ENCODE measurements around the gene GPR157. TPM values are rescaled to one million over a fixed set of nuclear protein-coding genes. Genes with fewer than 3 reads are reported as not detected.

The GPR157 gene
- polyA plus RNA-seq, 3 donors: 0.56 to 1.1 (median 0.72) TPM

DNA sequence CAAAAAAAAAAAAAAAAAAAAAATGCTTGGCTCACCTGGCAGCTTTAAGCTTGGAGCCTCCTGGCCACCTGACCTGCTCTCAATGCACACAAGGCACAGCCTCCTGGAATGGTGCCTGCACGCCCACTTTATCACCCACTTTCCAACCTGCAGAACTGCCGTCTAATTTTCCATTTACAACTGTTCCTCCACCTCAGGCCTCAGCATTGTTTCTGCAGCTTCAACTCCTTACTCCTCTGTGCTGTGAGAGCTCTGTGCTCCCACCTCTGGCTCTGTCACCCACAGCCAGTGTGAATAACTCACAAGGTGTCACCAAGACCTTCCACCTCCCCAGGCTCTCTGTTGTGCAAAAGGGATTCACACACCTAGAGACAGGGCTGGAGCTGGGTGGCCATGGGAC lies 38.7 kb upstream of the GPR157 start:
- H3K79me2 ChIP-seq (ENCODE audit: insufficient read depth, low read length): no peaks in the 10 kb centered on the region
- Mint-ChIP-seq H3K9me3 (peaks cover 0 to 2% (median 0%) of the 10 kb centered on the region in 7 donors), H3K4me1 (peaks cover 24% of the 10 kb centered on the region)

GRCh38 chr1:9166289-9167235 lies 37.7 kb upstream of the GPR157 start:
- Histone ChIP-seq H3K79me2 (ENCODE audit: insufficient read depth, low read length) (no peaks in the 10 kb centered on the region), H3K4me2 (replicated peaks; ENCODE audit: extremely low read depth, low read length, poor library complexity, severe bottlenecking) (no peak overlapping the region), H3K9ac (ENCODE audit: insufficient read depth, low read length, poor library complexity, severe bottlenecking) (no peak overlapping the region), H3K27me3 (ENCODE audit: control insufficient read depth in 2 of 2, insufficient read depth in 2 of 2, low read length in 2 of 2) (no peaks in the 10 kb centered on the region), H4K20me1 (ENCODE audit: insufficient read depth, low read length) (no peaks in the 10 kb centered on the region), H3K4me3 (replicated peaks in 1 of 3; ENCODE audit: low read depth in 2 of 3, low read length in 3 of 3) (no peak overlapping the region), H3K4me1 (ENCODE audit: control insufficient read depth in 1 of 2, insufficient read depth in 2 of 2, low read length in 2 of 2) (peaks cover 30 to 34% of the 10 kb centered on the region in 2 donors), H3K27ac (ENCODE audit: low read depth in 1 of 2, low read length in 2 of 2) (no peak overlapping the region), H2AFZ (ENCODE audit: insufficient read depth, low read depth, low read length, poor library complexity, severe bottlenecking) (no peak overlapping the region), H3K9me3 (replicated peaks in 1 of 2; ENCODE audit: control insufficient read depth in 1 of 2, insufficient read depth in 1 of 2, low read length in 2 of 2) (no peaks in the 10 kb centered on the region), H3K36me3 (replicated peaks in 1 of 2; ENCODE audit: control insufficient read depth in 1 of 2, insufficient read depth in 2 of 2, low read length in 2 of 2) (no peaks in the 10 kb centered on the region)
- intact Hi-C loops (cut with micrococcal nuclease): no loop called here
- H3K27ac Mint-ChIP-seq: no peak overlapping the region
- H3K4me3 Mint-ChIP-seq: no peak overlapping the region
- peaks cover 26% of the 10 kb centered on the region for H3K4me1 Mint-ChIP-seq
- TF ChIP-seq, protein P1, sequence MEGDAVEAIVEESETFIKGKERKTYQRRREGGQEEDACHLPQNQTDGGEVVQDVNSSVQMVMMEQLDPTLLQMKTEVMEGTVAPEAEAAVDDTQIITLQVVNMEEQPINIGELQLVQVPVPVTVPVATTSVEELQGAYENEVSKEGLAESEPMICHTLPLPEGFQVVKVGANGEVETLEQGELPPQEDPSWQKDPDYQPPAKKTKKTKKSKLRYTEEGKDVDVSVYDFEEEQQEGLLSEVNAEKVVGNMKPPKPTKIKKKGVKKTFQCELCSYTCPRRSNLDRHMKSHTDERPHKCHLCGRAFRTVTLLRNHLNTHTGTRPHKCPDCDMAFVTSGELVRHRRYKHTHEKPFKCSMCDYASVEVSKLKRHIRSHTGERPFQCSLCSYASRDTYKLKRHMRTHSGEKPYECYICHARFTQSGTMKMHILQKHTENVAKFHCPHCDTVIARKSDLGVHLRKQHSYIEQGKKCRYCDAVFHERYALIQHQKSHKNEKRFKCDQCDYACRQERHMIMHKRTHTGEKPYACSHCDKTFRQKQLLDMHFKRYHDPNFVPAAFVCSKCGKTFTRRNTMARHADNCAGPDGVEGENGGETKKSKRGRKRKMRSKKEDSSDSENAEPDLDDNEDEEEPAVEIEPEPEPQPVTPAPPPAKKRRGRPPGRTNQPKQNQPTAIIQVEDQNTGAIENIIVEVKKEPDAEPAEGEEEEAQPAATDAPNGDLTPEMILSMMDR (IDR thresholded peaks at IDR 0.05): no peak
- peaks cover 1 to 10% (median 2%) of the 10 kb centered on the region in 3 donors for H3K27me3 Mint-ChIP-seq (ENCODE audit: low read depth in 3 of 3)
- no peak for DNase-seq
- 93% methylated on average over 20 of the region's 27 CpGs for WGBS (ENCODE audit: insufficient coverage)
- peaks cover 0 to 2% (median 0%) of the 10 kb centered on the region in 7 donors for H3K9me3 Mint-ChIP-seq
- no peaks in the 10 kb centered on the region for H3K36me3 Mint-ChIP-seq

More for the DNA sequence above, 38.7 kb upstream of the GPR157 start:
- no peak overlapping the region for H3K4me3 Mint-ChIP-seq
- no peak overlapping the region for H3K27ac Mint-ChIP-seq
- DNase-seq: no peak
- no peaks in the 10 kb centered on the region for H3K36me3 Mint-ChIP-seq
- no peak overlapping the region for H3K27ac ChIP-seq (ENCODE audit: low read depth in 1 of 2, low read length in 2 of 2)
- H4K20me1 ChIP-seq (ENCODE audit: insufficient read depth, low read length): no peaks in the 10 kb centered on the region
- intact Hi-C loops (cut with micrococcal nuclease): no loop called here
- H3K27me3 Mint-ChIP-seq (ENCODE audit: low read depth in 3 of 3): peaks cover 1 to 5% (median 2%) of the 10 kb centered on the region in 3 donors
- H3K36me3 ChIP-seq (replicated peaks in 1 of 2; ENCODE audit: control insufficient read depth in 1 of 2, insufficient read depth in 2 of 2, low read length in 2 of 2): no peaks in the 10 kb centered on the region
- TF ChIP-seq, protein P1 (IDR thresholded peaks at IDR 0.05): no peak
- H3K4me3 ChIP-seq (replicated peaks in 1 of 3; ENCODE audit: low read depth in 2 of 3, low read length in 3 of 3): no peak overlapping the region
- no peak overlapping the region for H3K9ac ChIP-seq (ENCODE audit: insufficient read depth, low read length, poor library complexity, severe bottlenecking)
- H3K4me2 ChIP-seq (replicated peaks; ENCODE audit: extremely low read depth, low read length, poor library complexity, severe bottlenecking): no peak overlapping the region
- 100% methylated on average over 2 of the region's 2 CpGs for WGBS (ENCODE audit: insufficient coverage)
- no peaks in the 10 kb centered on the region for H3K27me3 ChIP-seq (ENCODE audit: control insufficient read depth in 2 of 2, insufficient read depth in 2 of 2, low read length in 2 of 2)
- no peak overlapping the region for H2AFZ ChIP-seq (ENCODE audit: insufficient read depth, low read depth, low read length, poor library complexity, severe bottlenecking)
- no peaks in the 10 kb centered on the region for H3K9me3 ChIP-seq (replicated peaks in 1 of 2; ENCODE audit: control insufficient read depth in 1 of 2, insufficient read depth in 1 of 2, low read length in 2 of 2)
- peaks cover 25 to 27% of the 10 kb centered on the region in 2 donors for H3K4me1 ChIP-seq (ENCODE audit: control insufficient read depth in 1 of 2, insufficient read depth in 2 of 2, low read length in 2 of 2)
